NCI-H128 (cell line): ENCODE results near the gene MNT.
"Not testable (repeated sequence)": the region's sequence is repeated elsewhere in the genome, so short reads cannot be mapped to it uniquely, and the experiment has no call there.

Source experiments
- DNase-seq: peaks from one replicate; lab custom pipeline; 2025; ENCODE audit not compliant: unreplicated experiment; lab: John Stamatoyannopoulos, UW

Gene MNT, protein sequence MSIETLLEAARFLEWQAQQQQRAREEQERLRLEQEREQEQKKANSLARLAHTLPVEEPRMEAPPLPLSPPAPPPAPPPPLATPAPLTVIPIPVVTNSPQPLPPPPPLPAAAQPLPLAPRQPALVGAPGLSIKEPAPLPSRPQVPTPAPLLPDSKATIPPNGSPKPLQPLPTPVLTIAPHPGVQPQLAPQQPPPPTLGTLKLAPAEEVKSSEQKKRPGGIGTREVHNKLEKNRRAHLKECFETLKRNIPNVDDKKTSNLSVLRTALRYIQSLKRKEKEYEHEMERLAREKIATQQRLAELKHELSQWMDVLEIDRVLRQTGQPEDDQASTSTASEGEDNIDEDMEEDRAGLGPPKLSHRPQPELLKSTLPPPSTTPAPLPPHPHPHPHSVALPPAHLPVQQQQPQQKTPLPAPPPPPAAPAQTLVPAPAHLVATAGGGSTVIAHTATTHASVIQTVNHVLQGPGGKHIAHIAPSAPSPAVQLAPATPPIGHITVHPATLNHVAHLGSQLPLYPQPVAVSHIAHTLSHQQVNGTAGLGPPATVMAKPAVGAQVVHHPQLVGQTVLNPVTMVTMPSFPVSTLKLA

GRCh38 chr17:2400877-2401425 lies at the start of gene MNT:
MNT (minus strand) TSS chr17:2401060; CDS start chr17:2400712, 348 bp downstream.
- peak; percentile 81 for DNase-seq

- DNase-seq: no peak
These were observed 49.3 kb upstream of the MNT start for GRCh38 chr17:2450016-2450650.

DNA sequence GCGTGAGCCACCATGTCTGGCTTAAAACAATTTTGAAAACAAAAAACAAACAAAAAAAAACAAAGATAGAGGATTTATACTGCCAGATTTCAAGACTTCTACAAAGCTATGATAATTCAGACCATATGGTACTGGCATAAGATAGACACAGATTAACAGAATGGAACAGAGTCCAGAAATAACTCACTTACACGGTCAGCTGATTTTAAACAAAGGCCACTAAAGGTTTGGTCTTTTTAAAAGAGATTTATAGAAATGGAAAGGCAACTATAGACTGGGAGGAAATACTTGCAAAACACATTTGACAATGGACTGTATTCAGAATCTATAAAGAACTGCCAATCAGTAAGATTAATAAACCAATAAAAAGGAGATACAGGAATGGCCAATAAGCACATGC lies 48.6 kb upstream of the MNT start:
- DNase-seq: no peak

GRCh38 chr17:2447479-2447878 lies 46.6 kb upstream of the MNT start:
- not testable (repeated sequence) for DNase-seq

- DNase-seq: no peak
These were observed 44.8 kb upstream of the MNT start for GRCh38 chr17:2445638-2446037.

DNA sequence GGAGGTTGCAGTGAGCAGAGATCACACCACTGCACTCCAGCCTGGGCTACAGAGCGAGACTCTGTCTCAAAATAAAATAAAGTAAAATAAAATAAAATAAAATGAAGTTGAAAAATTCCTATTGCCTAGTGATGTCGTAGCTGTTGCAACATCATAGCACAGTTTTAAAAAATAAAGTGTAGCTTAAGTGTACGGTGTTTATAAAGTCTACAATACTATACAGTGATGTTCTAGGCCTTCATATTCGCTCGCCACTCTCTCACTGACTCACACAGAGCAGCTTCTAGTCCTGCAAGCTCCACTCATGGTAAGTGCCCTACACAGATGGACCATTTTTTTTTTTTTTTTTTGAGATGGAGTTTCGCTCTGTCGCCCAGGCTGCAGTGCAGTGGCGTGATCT lies 43.5 kb upstream of the MNT start:
- DNase-seq: no peak

- DNase-seq: no peak
These were observed 41.3 kb upstream of the MNT start for GRCh38 chr17:2442166-2442565.

GRCh38 chr17:2440930-2441329 lies 40.1 kb upstream of the MNT start:
- no peak for DNase-seq

DNA sequence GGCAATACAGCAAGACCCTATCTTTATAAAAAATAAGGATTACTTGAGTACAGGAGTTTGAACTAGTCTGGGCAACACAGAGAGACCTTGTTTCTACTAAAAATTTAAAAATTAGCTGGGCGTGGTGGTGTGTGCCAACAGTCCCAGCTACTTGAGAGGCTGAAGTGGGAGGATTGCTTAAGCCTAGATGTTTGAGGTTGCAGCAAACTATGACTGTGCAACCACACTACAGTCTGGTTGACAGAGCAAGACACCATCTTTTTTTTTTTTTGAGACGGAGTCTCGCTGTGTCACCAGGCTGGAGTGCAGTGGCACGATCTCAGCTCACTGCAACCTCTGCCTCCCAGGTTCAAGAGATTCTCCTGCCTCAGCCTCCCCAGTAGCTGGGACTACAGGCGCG lies 39.1 kb upstream of the MNT start:
- not testable (repeated sequence) for DNase-seq

GRCh38 chr17:2438823-2439222 lies 38.0 kb upstream of the MNT start:
- no peak for DNase-seq

DNA sequence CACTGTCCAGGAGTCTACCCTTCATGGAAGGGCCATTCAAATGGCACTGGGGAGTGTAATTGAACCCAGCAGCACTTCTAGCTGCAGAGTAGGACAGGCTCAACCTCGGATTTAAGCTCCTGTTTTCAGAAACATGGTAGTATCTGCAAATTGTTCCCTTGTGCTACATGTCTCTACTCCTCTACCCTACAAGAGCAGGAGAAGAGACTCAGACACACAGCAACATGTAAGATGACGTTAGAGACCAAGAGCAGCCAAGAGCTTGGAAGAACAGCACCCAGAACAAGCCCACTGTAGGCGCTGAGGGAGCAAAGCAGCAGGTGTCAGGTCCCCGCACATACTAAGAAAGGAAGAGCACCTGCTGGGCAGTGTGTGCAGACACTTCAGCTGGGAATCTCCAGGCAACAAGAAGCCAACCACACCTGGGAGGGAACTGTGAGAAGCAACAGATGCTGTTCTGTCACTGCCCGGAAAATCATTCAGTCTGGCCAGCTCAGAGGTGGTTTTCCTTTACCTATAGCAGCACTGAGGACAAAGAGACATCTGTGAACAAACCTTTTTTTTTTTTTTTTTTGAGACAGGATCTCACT lies 35.6 kb upstream of the MNT start:
- peak; percentile 67 for DNase-seq

GRCh38 chr17:2435862-2436261 lies 35.0 kb upstream of the MNT start:
- DNase-seq: peak; percentile 52

GRCh38 chr17:2435181-2435741 lies 34.4 kb upstream of the MNT start:
- peak; percentile 41 for DNase-seq

GRCh38 chr17:2433696-2434095 lies 32.8 kb upstream of the MNT start:
- DNase-seq: no peak

DNA sequence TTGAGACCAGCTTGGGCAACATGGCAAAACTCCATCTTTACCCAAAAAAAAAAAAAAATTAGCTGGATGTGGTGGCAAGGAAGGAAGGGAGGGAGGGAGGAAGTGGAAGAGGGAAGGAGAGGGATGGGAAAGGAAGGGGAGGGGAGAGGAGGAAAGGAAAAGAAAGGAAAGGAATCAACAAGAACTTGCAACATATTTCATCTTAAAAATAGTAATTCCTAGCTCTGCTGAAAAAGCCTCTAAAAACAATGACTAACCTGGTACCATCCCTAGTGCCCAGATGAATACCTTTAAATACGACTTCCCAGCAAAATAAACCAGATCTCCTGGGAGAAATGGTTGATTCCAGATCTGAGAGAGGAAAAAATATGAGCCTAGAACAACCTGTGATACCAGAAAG lies 27.1 kb upstream of the MNT start:
- DNase-seq: no peak

DNA sequence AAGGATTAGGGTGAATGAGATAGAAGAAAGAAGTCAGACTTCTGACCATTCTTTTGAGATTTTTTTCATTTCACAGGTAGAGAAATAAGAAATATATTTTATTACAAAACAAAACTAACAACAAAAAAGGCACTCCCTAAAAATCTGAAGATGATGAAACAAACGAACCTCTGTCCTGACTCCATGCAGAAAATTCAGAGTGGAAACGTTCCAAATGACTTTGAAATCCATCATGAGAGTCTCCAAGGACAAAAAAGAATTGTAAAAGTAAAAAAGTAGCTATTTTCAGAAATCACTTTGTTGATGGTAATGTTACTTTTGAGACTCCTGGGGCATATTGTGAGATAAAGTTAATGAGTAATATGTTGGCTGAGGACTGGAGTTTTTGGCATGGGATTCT lies 26.4 kb upstream of the MNT start:
- no peak for DNase-seq

- no peak for DNase-seq
These were observed 22.4 kb upstream of the MNT start for GRCh38 chr17:2423271-2423670.

DNA sequence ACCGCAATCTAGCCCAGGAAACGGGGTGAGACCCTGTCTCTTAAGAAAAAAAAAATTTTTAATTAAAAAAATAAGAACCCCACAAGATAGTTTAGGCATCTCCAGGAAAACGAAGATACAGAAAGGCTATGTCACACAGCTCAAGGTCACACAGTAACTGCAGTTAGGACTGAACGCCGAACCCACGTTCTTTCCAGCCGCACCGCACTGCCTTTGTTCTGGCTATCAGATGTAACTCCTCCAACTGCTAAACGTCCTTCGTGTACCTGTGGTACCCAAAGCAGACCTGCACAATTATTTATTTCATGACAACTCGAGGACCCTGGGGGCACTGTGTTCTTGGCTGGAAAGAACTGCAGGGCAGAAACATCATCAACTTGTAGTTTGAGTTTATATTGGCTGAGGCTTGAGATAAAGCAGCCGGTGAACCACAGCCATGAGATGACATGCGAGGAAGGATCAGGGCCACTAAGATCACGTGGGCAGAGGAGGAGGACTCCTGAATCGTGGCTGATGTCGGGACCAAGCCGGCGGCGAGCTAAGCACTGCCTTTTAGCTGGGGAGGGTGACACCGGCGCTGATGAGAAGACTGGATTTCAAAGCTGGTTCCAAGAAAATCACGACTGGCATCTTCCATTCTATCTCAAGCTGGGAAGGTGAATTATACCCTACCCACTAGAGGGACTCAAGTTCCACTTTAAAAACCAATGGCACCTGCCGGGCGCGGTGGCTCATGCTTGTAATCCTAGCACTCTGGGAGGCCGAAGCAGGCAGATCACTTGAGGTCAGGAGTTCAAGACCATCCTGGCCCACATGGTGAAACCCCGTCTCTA lies 20.7 kb upstream of the MNT start:
- no peak for DNase-seq

- no peak for DNase-seq
These were observed 19.3 kb upstream of the MNT start for GRCh38 chr17:2420176-2420575.

DNA sequence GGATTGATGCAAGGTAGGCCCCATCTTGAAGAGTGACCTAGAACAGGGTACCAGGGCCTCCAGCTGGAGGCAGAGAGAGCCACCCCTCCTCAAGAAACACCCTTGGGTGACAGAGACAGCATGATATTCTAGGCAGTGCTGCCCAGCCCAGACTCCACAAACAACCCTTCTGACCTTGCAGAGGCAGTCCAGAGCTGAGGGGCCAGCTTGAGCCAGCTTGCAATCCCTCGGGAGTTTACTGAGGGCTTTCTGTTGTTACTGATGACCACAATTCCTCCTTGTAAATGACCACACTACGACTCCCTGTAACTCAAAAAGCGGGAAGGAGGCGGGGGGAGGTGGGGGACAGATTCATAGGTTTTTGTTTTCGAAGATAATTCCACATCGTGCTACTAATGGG lies 18.6 kb upstream of the MNT start:
- DNase-seq: no peak
